Ovary (tissue), 9 donors: ENCODE results near the gene CNMD. TPM values are rescaled to one million over a fixed set of nuclear protein-coding genes. Genes with fewer than 3 reads are reported as not detected.

Source experiments
- DNase-seq, 5 donors: peaks; one replicate each; pipeline ENCODE4 v3.0.0-alpha.2; 2019 to 2020
- H3K27ac ChIP-seq, 2 donors: fragments of 200-600 bp; one replicate each; pipeline versions ENCODE4 v1.5.1 to v1.8.0; 2019 to 2022
- H3K27me3 ChIP-seq: fragments of 200-600 bp; one replicate; pipeline ENCODE4 v1.8.0; 2022
- H3K36me3 ChIP-seq: fragments of 200-600 bp; sonication (generic); one replicate; pipeline ENCODE4 v1.5.1; 2019
- H3K4me1 ChIP-seq: one replicate; pipeline ENCODE4 v1.8.1; 2013; ENCODE audit warnings: mild to moderate bottlenecking, moderate library complexity; ENCODE audit not compliant: insufficient read depth
- H3K4me3 ChIP-seq: fragments of 200-600 bp; sonication (generic); one replicate; pipeline ENCODE4 v1.5.1; 2017
- H3K9me3 ChIP-seq, 2 donors: fragments of 200-600 bp in 1 of 2; sonication (generic) in 1 of 2; one replicate each; pipeline versions ENCODE4 v1.5.1 to v1.8.1; 2013 to 2019; ENCODE audit warnings: mild to moderate bottlenecking in 1 of 2, moderate library complexity in 1 of 2
- CTCF ChIP-seq, 3 donors: fragments of 450-650 bp in 2 of 3; fragments of 200-600 bp in 1 of 3; IDR thresholded peaks; one replicate each; pipeline versions ENCODE4 v1.5.1 to v1.8.0; 2016 to 2022; ENCODE audit warnings: antibody characterized with exemption in 3 of 3, mild to moderate bottlenecking in 1 of 3
- EP300 ChIP-seq: sonication (generic); formaldehyde crosslinking; IDR thresholded peaks from one replicate; pipeline ENCODE4 v1.6.1; 2017; ENCODE audit warnings: antibody characterized with exemption
- POLR2A ChIP-seq: fragments of 450-650 bp; IDR thresholded peaks from one replicate; pipeline ENCODE4 v1.6.1; 2017; ENCODE audit warnings: antibody characterized with exemption, mild to moderate bottlenecking, moderate library complexity
- WGBS, 3 donors: extraction: QIAGEN DNeasy Blood & Tissue Kit in 1 of 3; methylation state at CpG; one replicate each; pipeline versions ENCODE4 v1.1.5 to v1.1.7; 2013 to 2017; 5-methylcytosine and 5-hydroxymethylcytosine counted together
- intact Hi-C, 4 donors: fragments of 100-400 bp; cut with DNase I; formaldehyde crosslinking; loops; one replicate each; pipeline versions ENCODE4 v1.11.0 to v1.15.1; 2022 to 2023
- polyA plus RNA-seq, 2 donors: library from polyadenylated mRNA; stranded (reverse); fragments of 200-250 nt in 1 of 2; fragments of 350-450 nt in 1 of 2; fragmentation: Illumina TruSeq in 1 of 2; extraction: RNeasy Lipid Tissue Mini Kit (QIAGEN cat#74804) in 1 of 2; gene quantifications; one replicate each; pipeline ENCODE4 v1.2.3, GENCODE V29; 2013 to 2014
- total RNA-seq, 7 donors: library from RNA; depleted of rRNA in 2 of 7; stranded (reverse); fragments of >200 nt in 2 of 7; fragmentation: NEBNext Ultra II Directional in 3 of 7; extraction: Animal tissue kit (Norgen Biotek cat#: 25700) in 3 of 7; gene quantifications; one replicate each; pipeline versions ENCODE4 v1.1.0 to v1.2.4, GENCODE V29; 2016 to 2023
- donor health status: DM: no; HTN: no; CAD: no; lungs with moderate emphysema.
- donor health status: DM: no; HTN: no; CAD: no.
- donor health status: Bipolar disorder and iron deficiency.
- donor health status: DM: yes; HTN: yes; CAD: no.
- donor health status: DM: no; HTN: no; CAD: no.
- donor health status: DM: yes; HTN: yes; CAD: no.

The CNMD gene
- total and polyA plus RNA-seq, 9 donors: not detected

- TF ChIP-seq CTCF (IDR thresholded peaks at IDR 0.05): no peak
- no peak for TF ChIP-seq POLR2A
- no peak for TF ChIP-seq EP300
- Histone ChIP-seq H3K9me3 (no peaks in the 10 kb centered on the region), H3K27ac (no peak overlapping the region), H3K27me3 (no peaks in the 10 kb centered on the region), H3K4me3 (no peak overlapping the region), H3K36me3 (no peaks in the 10 kb centered on the region), H3K4me1 (no peaks in the 10 kb centered on the region)
- no peak for DNase-seq
- intact Hi-C loops: no loop called here
- WGBS, 3 donors: 97 to 100% (median 100%) methylated on average over 1 of the region's 1 CpG
Measured at GRCh38 chr13:52673465-52673864, 66.2 kb downstream of the CNMD start.

GRCh38 chr13:52670726-52671125 lies 68.9 kb downstream of the CNMD start:
- Histone ChIP-seq H3K4me3 (no peak overlapping the region), H3K27me3 (no peaks in the 10 kb centered on the region), H3K9me3 (no peaks in the 10 kb centered on the region), H3K36me3 (no peaks in the 10 kb centered on the region), H3K27ac (no peak overlapping the region), H3K4me1 (no peaks in the 10 kb centered on the region)
- no peak for TF ChIP-seq POLR2A
- TF ChIP-seq EP300: no peak
- no peak for TF ChIP-seq CTCF (IDR thresholded peaks at IDR 0.05)
- intact Hi-C loops: no loop called here
- WGBS, 3 donors: 97 to 98% (median 98%) methylated on average over 8 of the region's 8 CpGs
- DNase-seq: no peak

DNA sequence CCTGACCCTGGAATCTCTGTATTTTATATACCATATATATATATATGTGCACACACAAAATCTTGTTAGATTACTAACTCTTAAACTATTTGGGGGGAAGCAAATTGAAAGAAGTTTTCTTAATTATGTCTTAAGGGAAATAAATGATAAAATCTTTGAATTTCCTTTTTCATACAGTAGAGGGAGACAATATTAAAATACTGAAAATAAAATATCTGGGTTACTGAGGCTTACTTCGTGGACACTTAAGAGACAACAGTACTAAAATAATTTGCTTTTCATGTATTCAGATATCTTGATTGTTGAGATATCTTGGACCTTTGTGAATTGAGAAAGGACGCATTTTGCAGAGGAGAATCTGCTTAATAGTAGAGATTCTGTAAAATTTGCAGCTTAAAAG lies 69.9 kb downstream of the CNMD start:
- TF ChIP-seq EP300 (no peak), CTCF (IDR thresholded peaks at IDR 0.05) (no peak), POLR2A (no peak)
- Histone ChIP-seq H3K4me1 (no peaks in the 10 kb centered on the region), H3K36me3 (no peaks in the 10 kb centered on the region), H3K9me3 (no peaks in the 10 kb centered on the region), H3K4me3 (no peak overlapping the region), H3K27ac (no peak overlapping the region), H3K27me3 (no peaks in the 10 kb centered on the region)
- WGBS, 3 donors: 68 to 73% (median 69%) methylated on average over 2 of the region's 2 CpGs
- intact Hi-C loops: no loop called here
- no peak for DNase-seq

DNA sequence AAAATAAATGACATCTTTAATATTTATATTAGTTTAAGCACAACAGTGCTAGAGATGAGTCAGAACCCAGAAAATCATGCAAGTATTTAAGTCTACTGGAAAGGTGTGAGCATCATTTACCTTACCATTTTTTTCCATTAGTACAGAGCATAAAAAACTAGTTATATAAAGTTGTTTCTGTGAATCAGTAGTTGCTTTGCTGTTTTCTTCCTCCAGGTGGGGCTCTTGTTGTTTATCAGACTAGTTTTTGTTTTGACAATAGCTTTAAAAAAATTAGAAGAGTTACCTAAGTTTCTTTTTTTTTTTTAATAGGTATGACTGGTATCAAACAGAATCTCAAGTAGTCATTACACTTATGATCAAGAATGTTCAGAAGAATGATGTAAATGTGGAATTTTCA lies 74.3 kb downstream of the CNMD start:
- TF ChIP-seq EP300 (no peak), POLR2A (no peak), CTCF (IDR thresholded peaks at IDR 0.05) (no peak)

GRCh38 chr13:52664272-52664671 lies 75.3 kb downstream of the CNMD start:
- Histone ChIP-seq H3K9me3 (no peaks in the 10 kb centered on the region), H3K36me3 (no peaks in the 10 kb centered on the region), H3K4me1 (no peaks in the 10 kb centered on the region), H3K4me3 (no peak overlapping the region), H3K27me3 (no peaks in the 10 kb centered on the region), H3K27ac (no peak overlapping the region)
- no peak for TF ChIP-seq POLR2A
- no peak for TF ChIP-seq EP300
- no peak for TF ChIP-seq CTCF (IDR thresholded peaks at IDR 0.05)
- DNase-seq: no peak
- WGBS, 3 donors: 96 to 98% (median 96%) methylated on average over 4 of the region's 4 CpGs
- intact Hi-C loops: no loop called here

More for the DNA sequence above, 74.3 kb downstream of the CNMD start:
- H3K4me1 ChIP-seq: no peaks in the 10 kb centered on the region
- H3K4me3 ChIP-seq: no peak overlapping the region
- H3K27ac ChIP-seq: no peak overlapping the region
- H3K36me3 ChIP-seq: no peaks in the 10 kb centered on the region
- DNase-seq: no peak
- no peaks in the 10 kb centered on the region for H3K9me3 ChIP-seq
- intact Hi-C loops: no loop called here
- H3K27me3 ChIP-seq: no peaks in the 10 kb centered on the region
